C4-2B (cell line): ENCODE data around the gene SUCLA2.

Source experiments
- ZFX ChIP-seq: fragments of 450-650 bp; IDR thresholded peaks from 2 replicates; pipeline ENCODE4 v1.6.1; 2017
- TF ChIP-seq, protein P1 (sequence below): fragments of 450-650 bp; conservative IDR thresholded peaks from 2 replicates; pipeline ENCODE4 v1.5.1; 2017; ENCODE audit warnings: mild to moderate bottlenecking

DNA sequence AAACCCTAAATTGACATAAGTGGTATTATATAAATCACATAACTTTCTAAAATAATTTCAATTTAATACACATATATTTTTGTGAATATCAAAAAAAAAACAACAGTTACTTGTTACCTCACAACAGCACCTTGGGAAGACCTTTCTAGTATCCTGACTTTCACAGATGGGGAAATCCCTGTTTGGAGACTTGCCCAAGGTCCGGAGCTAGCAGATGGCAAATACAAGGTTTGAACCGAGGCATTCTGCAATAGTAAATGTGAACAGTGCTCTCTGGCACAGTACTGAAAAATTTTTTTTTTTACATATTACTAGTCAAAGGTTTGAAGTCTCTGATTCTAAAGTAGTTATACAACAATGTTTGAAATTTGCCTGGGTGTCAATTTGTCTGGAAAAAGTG lies 104.5 kb downstream of the SUCLA2 start:
- TF ChIP-seq, protein P1, sequence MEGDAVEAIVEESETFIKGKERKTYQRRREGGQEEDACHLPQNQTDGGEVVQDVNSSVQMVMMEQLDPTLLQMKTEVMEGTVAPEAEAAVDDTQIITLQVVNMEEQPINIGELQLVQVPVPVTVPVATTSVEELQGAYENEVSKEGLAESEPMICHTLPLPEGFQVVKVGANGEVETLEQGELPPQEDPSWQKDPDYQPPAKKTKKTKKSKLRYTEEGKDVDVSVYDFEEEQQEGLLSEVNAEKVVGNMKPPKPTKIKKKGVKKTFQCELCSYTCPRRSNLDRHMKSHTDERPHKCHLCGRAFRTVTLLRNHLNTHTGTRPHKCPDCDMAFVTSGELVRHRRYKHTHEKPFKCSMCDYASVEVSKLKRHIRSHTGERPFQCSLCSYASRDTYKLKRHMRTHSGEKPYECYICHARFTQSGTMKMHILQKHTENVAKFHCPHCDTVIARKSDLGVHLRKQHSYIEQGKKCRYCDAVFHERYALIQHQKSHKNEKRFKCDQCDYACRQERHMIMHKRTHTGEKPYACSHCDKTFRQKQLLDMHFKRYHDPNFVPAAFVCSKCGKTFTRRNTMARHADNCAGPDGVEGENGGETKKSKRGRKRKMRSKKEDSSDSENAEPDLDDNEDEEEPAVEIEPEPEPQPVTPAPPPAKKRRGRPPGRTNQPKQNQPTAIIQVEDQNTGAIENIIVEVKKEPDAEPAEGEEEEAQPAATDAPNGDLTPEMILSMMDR: no peak
- no peak for TF ChIP-seq ZFX
